Sigmoid colon (tissue), 7 donors: ENCODE results near the gene FBXL20. TPM values are rescaled to one million over a fixed set of nuclear protein-coding genes. Genes with fewer than 3 reads are reported as not detected.

Source experiments
- DNase-seq: peaks from one replicate; pipeline ENCODE4 v3.0.0-alpha.2; 2019
- H3K27ac ChIP-seq, 4 donors: fragments of 200-600 bp; sonication (generic); one replicate each; pipeline ENCODE4 v1.5.1; 2016 to 2019; ENCODE audit warnings: mild to moderate bottlenecking in 1 of 4
- H3K27me3 ChIP-seq, 3 donors: fragments of 200-600 bp; sonication (generic); one replicate each; pipeline ENCODE4 v1.5.1; 2019; ENCODE audit warnings: mild to moderate bottlenecking in 1 of 3
- H3K36me3 ChIP-seq, 4 donors: fragments of 200-600 bp; sonication (generic); one replicate each; pipeline ENCODE4 v1.5.1; 2016 to 2019
- H3K4me1 ChIP-seq, 4 donors: fragments of 200-600 bp; sonication (generic); one replicate each; pipeline ENCODE4 v1.5.1; 2017 to 2019
- H3K4me3 ChIP-seq, 4 donors: fragments of 200-600 bp; sonication (generic); one replicate each; pipeline ENCODE4 v1.5.1; 2017 to 2019; ENCODE audit warnings: mild to moderate bottlenecking in 2 of 4, moderate library complexity in 1 of 4
- H3K9me3 ChIP-seq, 4 donors: fragments of 200-600 bp in 3 of 4; sonication (generic) in 3 of 4; one replicate each; pipeline versions ENCODE4 v1.5.1 to v1.6.1; 2013 to 2019
- EP300 ChIP-seq, 4 donors: sonication (generic); formaldehyde crosslinking; IDR thresholded peaks; one replicate each; pipeline ENCODE4 v1.6.1; 2017; ENCODE audit warnings: antibody characterized with exemption in 4 of 4
- POLR2A ChIP-seq, 2 donors: fragments of 450-650 bp; IDR thresholded peaks; one replicate each; pipeline ENCODE4 v1.6.1; 2016; ENCODE audit warnings: antibody characterized with exemption in 2 of 2, mild to moderate bottlenecking in 2 of 2, moderate library complexity in 2 of 2
- POLR2AphosphoS5 ChIP-seq, 4 donors: sonication (generic); formaldehyde crosslinking; IDR thresholded peaks; one replicate each; pipeline ENCODE4 v1.6.1; 2017; ENCODE audit warnings: antibody characterized with exemption in 4 of 4
- WGBS, 2 donors: extraction: QIAGEN DNeasy Blood & Tissue Kit; methylation state at CpG; one replicate each; pipeline ENCODE4 v1.1.7; 2013; 5-methylcytosine and 5-hydroxymethylcytosine counted together
- intact Hi-C: fragments of 100-400 bp; cut with DNase I; formaldehyde crosslinking; loops from one replicate; pipeline ENCODE4 v1.15.1; 2023
- polyA plus RNA-seq, 3 donors: library from polyadenylated mRNA; stranded (reverse); fragments of 200-250 nt; gene quantifications; one replicate each; pipeline ENCODE4 v1.2.3, GENCODE V29; 2013
- total RNA-seq, 4 donors: library from RNA; depleted of rRNA; stranded (reverse); fragments of >200 nt; gene quantifications; one replicate each; pipeline ENCODE4 v1.1.0, GENCODE V29; 2016
- TF ChIP-seq, protein P1 (sequence below), 4 experiments: fragments of 450-650 bp in 3 of 4; fragments of 200-600 bp in 1 of 4; IDR thresholded peaks; one replicate each; pipeline ENCODE4 v1.5.1; 2016 to 2019; ENCODE audit warnings: antibody characterized with exemption in 4 of 4, mild to moderate bottlenecking in 3 of 4, moderate library complexity in 2 of 4
- donor health status: healthy with polysubstance abuse.
- donor health status: Bipolar disorder and iron deficiency.
- donor health status: healthy.

The FBXL20 gene
- total and polyA plus RNA-seq, 7 donors: 1.8 to 26.0 (median 17.0) TPM

DNA sequence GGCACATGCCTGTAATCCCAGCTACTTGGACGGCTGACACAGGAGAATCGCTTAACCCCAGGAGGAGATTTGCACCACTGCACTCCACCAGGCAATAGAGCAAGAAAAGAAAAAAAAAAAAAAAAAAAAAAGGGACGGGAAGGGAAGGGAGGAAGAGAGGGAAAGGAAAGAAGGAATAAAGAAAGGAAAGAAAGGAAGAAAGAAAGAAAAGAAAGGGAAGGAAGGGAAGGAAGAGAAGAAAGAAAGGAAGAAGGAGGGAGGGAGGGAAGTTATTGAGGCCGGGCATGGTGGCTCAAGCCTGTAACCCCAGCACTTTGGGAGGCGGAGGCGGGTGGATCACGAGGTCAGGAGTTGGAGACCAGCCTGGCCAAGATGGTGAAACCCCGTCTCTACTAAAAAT is 125.3 kb downstream of the FBXL20 start:
- TF ChIP-seq POLR2A (IDR thresholded peaks at IDR 0.05) (no peak), EP300 (IDR thresholded peaks at IDR 0.05) (no peak), POLR2AphosphoS5 (IDR thresholded peaks at IDR 0.05) (no peak)
- TF ChIP-seq, protein P1, sequence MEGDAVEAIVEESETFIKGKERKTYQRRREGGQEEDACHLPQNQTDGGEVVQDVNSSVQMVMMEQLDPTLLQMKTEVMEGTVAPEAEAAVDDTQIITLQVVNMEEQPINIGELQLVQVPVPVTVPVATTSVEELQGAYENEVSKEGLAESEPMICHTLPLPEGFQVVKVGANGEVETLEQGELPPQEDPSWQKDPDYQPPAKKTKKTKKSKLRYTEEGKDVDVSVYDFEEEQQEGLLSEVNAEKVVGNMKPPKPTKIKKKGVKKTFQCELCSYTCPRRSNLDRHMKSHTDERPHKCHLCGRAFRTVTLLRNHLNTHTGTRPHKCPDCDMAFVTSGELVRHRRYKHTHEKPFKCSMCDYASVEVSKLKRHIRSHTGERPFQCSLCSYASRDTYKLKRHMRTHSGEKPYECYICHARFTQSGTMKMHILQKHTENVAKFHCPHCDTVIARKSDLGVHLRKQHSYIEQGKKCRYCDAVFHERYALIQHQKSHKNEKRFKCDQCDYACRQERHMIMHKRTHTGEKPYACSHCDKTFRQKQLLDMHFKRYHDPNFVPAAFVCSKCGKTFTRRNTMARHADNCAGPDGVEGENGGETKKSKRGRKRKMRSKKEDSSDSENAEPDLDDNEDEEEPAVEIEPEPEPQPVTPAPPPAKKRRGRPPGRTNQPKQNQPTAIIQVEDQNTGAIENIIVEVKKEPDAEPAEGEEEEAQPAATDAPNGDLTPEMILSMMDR (IDR thresholded peaks at IDR 0.05): no peak
- peaks cover 0 to 5% (median 3%) of the 10 kb centered on the region in 4 donors for H3K4me1 ChIP-seq
- intact Hi-C loops: no loop called here
- H3K9me3 ChIP-seq: no peaks in the 10 kb centered on the region
- no peaks in the 10 kb centered on the region for H3K27me3 ChIP-seq
- no peak overlapping the region for H3K4me3 ChIP-seq
- no peak for DNase-seq
- 94 to 98% methylated on average over 8 of the region's 8 CpGs for WGBS, 2 donors
- H3K36me3 ChIP-seq: peaks cover 0 to 81% (median 13%) of the 10 kb centered on the region in 4 donors
- H3K27ac ChIP-seq: no peak overlapping the region

- H3K4me1 ChIP-seq: no peaks in the 10 kb centered on the region
- intact Hi-C loops: no loop called here
- no peaks in the 10 kb centered on the region for H3K9me3 ChIP-seq
- H3K27ac ChIP-seq: no peak overlapping the region
- peaks cover 13 to 83% (median 37%) of the 10 kb centered on the region in 4 donors for H3K36me3 ChIP-seq
- no peak for DNase-seq
- no peak overlapping the region for H3K4me3 ChIP-seq
- WGBS, 2 donors: 91 to 98% methylated on average over 3 of the region's 3 CpGs
- TF ChIP-seq POLR2AphosphoS5 (IDR thresholded peaks at IDR 0.05): no peak
- no peak for TF ChIP-seq EP300 (IDR thresholded peaks at IDR 0.05)
- TF ChIP-seq POLR2A (IDR thresholded peaks at IDR 0.05): no peak
- TF ChIP-seq, protein P1 (IDR thresholded peaks at IDR 0.05): no peak
- H3K27me3 ChIP-seq: no peaks in the 10 kb centered on the region
Observed at GRCh38 chr17:39271546-39271945, 129.9 kb downstream of the FBXL20 start.

DNA sequence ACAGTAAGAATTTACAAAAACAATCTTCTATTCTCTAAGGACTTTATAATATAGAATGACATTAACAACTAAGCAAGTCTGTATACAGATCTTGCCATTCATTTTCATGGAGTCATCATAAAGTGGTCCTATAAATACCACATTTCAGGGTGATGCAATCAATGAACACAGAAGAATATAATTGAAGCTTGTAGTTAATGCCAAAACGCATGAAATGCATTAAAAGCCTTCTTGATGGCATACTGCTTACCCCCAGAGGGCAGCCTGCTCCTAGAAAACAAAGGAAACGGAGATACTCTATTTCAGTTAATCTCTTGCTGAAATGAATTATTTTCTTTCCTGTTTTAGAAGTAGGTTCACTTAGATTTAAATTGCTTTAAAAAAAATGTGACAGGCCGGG is 130.5 kb downstream of the FBXL20 start:
- TF ChIP-seq POLR2A (IDR thresholded peaks at IDR 0.05) (no peak), EP300 (IDR thresholded peaks at IDR 0.05) (no peak), POLR2AphosphoS5 (IDR thresholded peaks at IDR 0.05) (no peak)
- TF ChIP-seq, protein P1 (IDR thresholded peaks at IDR 0.05): no peak
- Histone ChIP-seq H3K9me3 (no peaks in the 10 kb centered on the region), H3K4me3 (no peak overlapping the region), H3K4me1 (no peaks in the 10 kb centered on the region), H3K27ac (no peak overlapping the region), H3K36me3 (peaks cover 13 to 87% (median 37%) of the 10 kb centered on the region in 4 donors), H3K27me3 (no peaks in the 10 kb centered on the region)
- DNase-seq: no peak
- 57 to 59% methylated on average over 3 of the region's 3 CpGs for WGBS, 2 donors
- intact Hi-C loops: no loop called here

DNA sequence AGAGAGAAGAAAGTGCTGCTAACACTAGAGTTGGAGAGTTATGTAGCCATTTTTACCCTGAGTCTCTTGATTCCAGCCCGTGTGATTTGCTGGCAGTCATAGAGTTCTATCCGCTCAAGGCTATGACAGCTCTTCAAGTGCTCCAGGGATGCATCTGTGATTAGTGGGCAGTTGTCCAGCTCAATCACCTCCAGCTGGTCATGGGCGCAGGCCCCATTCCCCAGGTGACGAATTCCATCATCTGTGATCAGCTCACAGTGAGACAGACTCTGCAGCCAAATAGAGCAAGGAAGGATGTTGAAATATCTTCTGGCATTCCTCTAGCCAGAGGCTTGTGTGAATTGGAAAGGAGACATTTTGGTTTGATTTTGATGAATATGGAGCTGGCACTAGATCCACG is 137.3 kb downstream of the FBXL20 start:
- intact Hi-C loops: no loop called here
- TF ChIP-seq EP300 (IDR thresholded peaks at IDR 0.05): no peak
- TF ChIP-seq, protein P1 (IDR thresholded peaks at IDR 0.05): no peak
- no peak for TF ChIP-seq POLR2AphosphoS5 (IDR thresholded peaks at IDR 0.05)
- no peak for TF ChIP-seq POLR2A (IDR thresholded peaks at IDR 0.05)
- Histone ChIP-seq H3K4me1 (no peaks in the 10 kb centered on the region), H3K4me3 (no peak overlapping the region), H3K9me3 (no peaks in the 10 kb centered on the region), H3K27ac (no peak overlapping the region), H3K36me3 (peaks cover 20 to 96% (median 36%) of the 10 kb centered on the region in 4 donors), H3K27me3 (no peaks in the 10 kb centered on the region)
- WGBS, 2 donors: 92 to 93% methylated on average over 5 of the region's 5 CpGs
- DNase-seq: no peak

DNA sequence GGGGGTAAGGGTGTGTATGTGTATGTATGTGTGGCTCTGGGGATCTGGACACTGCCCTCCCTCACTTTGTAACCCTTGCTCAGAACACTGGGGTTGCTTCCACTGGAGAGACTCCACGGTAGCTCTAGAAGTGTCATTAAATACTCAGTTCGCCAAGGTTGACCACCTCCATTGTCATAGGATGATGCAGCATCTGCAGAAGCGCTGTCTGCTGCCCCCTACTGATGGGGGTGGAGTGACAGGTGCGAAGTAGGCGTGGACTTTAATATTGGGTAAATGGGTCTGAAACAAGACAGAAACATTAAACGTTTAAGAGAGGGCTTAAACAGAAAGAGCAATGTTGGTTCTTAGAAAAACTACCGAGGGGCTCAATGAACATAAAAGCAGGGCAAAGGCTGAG is 140.1 kb downstream of the FBXL20 start:
- Histone ChIP-seq H3K9me3 (no peaks in the 10 kb centered on the region), H3K4me1 (no peaks in the 10 kb centered on the region), H3K27ac (no peak overlapping the region), H3K4me3 (no peak overlapping the region), H3K27me3 (no peaks in the 10 kb centered on the region), H3K36me3 (peaks cover 13 to 96% (median 36%) of the 10 kb centered on the region in 4 donors)
- no peak for DNase-seq
- 88% methylated on average over 7 of the region's 7 CpGs for WGBS, 2 donors
- intact Hi-C loops: no loop called here
- TF ChIP-seq EP300 (IDR thresholded peaks at IDR 0.05): no peak
- TF ChIP-seq, protein P1 (IDR thresholded peaks at IDR 0.05): no peak
- TF ChIP-seq POLR2A (IDR thresholded peaks at IDR 0.05): no peak
- no peak for TF ChIP-seq POLR2AphosphoS5 (IDR thresholded peaks at IDR 0.05)
